Psoas muscle (tissue), 8 donors: ENCODE results near the gene FAXDC2. TPM values are rescaled to one million over a fixed set of nuclear protein-coding genes. Genes with fewer than 3 reads are reported as not detected.

Experiments used
- ATAC-seq, 4 donors: fragments of 200-7000 bp; cut with Tn5 transposase; one replicate each; pipeline ENCODE4 v1.9.1; 2020; ENCODE audit warnings: moderate library complexity in 3 of 4, mild to moderate bottlenecking in 2 of 4
- DNase-seq, 2 donors: peaks; one replicate each; pipeline ENCODE4 v3.0.0-alpha.2; 2020
- H3K27ac ChIP-seq: fragments of 200-600 bp; one replicate; pipeline ENCODE4 v1.8.0; 2022
- H3K27me3 ChIP-seq, 3 donors: fragments of 200-600 bp in 1 of 3; one replicate each; pipeline versions ENCODE4 v1.6.1 to v1.8.0; 2013 to 2022; ENCODE audit warnings: low read length in 2 of 3, mild to moderate bottlenecking in 2 of 3, moderate library complexity in 1 of 3; ENCODE audit not compliant: insufficient read depth in 3 of 3
- H3K36me3 ChIP-seq, 2 donors: fragments of 200-600 bp in 1 of 2; one replicate each; pipeline versions ENCODE4 v1.6.1 to v1.8.0; 2013 to 2022; ENCODE audit warnings: low read depth in 1 of 2, mild to moderate bottlenecking in 1 of 2, moderate library complexity in 1 of 2; ENCODE audit not compliant: insufficient read depth in 1 of 2
- H3K4me1 ChIP-seq: fragments of 200-600 bp; one replicate; pipeline ENCODE4 v1.8.0; 2022
- H3K4me3 ChIP-seq: fragments of 200-600 bp; one replicate; pipeline ENCODE4 v1.8.0; 2022; ENCODE audit warnings: mild to moderate bottlenecking
- H3K9me3 ChIP-seq: fragments of 200-600 bp; one replicate; pipeline ENCODE4 v1.8.0; 2022
- WGBS, 3 donors: extraction: QIAGEN DNeasy Blood & Tissue Kit; methylation state at CpG; one replicate each; pipeline versions ENCODE4 v1.1.6 to v1.1.7; 2013; 5-methylcytosine and 5-hydroxymethylcytosine counted together
- intact Hi-C, 2 donors: fragments of 100-400 bp; cut with DNase I; formaldehyde crosslinking; loops; one replicate each; pipeline versions ENCODE4 v1.11.0 to v1.14.2; 2022
- polyA plus RNA-seq, 3 donors: library from polyadenylated mRNA; stranded (reverse); fragments of 200-250 nt; gene quantifications; one replicate each; pipeline ENCODE4 v1.2.3, GENCODE V29; 2013
- total RNA-seq, 4 donors: library from RNA; stranded (reverse); fragmentation: NEBNext Ultra II Directional in 2 of 4; extraction: Animal tissue kit (Norgen Biotek cat#: 25700) in 2 of 4; gene quantifications; one replicate each; pipeline versions ENCODE4 v1.2.1 to v1.2.4, GENCODE V29; 2021 to 2023
- TF ChIP-seq, protein P1 (sequence below): fragments of 200-600 bp; IDR thresholded peaks from one replicate; pipeline ENCODE4 v1.8.0; 2022; ENCODE audit warnings: antibody characterized with exemption
- donor health status: healthy with polysubstance abuse.
- donor health status: DM: no; HTN: no; CAD: no; lungs with moderate emphysema.
- donor health status: Bipolar disorder and iron deficiency.
- donor health status: healthy.
- donor health status: DM: yes; HTN: yes; CAD: no.
- donor health status: DM: no; HTN: no; CAD: no.
- donor health status: DM: no; HTN: no; CAD: no.
- donor health status: DM: yes; HTN: yes; CAD: no.

Gene FAXDC2
- total and polyA plus RNA-seq, 7 donors, result 1.5 to 11.0 (median 3.1) TPM

DNA sequence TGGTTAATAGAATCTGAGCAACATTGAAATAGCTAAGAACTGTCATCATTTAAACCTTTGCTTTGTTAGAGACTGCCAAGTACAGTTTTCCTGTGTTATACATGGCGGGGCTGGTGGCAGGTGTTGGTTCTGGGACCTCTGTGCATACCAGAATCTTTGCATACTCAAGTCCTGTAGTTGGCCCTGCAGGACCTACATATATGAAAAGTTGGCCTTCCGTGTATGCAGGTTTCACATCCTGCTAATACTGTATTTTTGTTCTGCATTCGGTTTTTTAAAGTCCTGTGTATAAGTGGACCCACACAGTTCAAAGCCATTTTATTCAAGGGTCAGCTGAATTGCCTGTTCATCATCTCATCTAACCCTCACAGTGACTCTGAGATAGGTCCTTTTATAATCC is 58.9 kb downstream of the FAXDC2 start:
- no peaks in the 10 kb centered on the region for H3K9me3 ChIP-seq
- peaks cover 6 to 62% of the 10 kb centered on the region in 2 donors for H3K36me3 ChIP-seq
- no peak for ATAC-seq
- WGBS, 3 donors, result 89 to 93% (median 90%) methylated on average over 3 of the region's 3 CpGs
- peaks cover 15% of the 10 kb centered on the region for H3K4me1 ChIP-seq
- no peaks in the 10 kb centered on the region for H3K27me3 ChIP-seq
- DNase-seq, result no peak
- TF ChIP-seq, protein P1, sequence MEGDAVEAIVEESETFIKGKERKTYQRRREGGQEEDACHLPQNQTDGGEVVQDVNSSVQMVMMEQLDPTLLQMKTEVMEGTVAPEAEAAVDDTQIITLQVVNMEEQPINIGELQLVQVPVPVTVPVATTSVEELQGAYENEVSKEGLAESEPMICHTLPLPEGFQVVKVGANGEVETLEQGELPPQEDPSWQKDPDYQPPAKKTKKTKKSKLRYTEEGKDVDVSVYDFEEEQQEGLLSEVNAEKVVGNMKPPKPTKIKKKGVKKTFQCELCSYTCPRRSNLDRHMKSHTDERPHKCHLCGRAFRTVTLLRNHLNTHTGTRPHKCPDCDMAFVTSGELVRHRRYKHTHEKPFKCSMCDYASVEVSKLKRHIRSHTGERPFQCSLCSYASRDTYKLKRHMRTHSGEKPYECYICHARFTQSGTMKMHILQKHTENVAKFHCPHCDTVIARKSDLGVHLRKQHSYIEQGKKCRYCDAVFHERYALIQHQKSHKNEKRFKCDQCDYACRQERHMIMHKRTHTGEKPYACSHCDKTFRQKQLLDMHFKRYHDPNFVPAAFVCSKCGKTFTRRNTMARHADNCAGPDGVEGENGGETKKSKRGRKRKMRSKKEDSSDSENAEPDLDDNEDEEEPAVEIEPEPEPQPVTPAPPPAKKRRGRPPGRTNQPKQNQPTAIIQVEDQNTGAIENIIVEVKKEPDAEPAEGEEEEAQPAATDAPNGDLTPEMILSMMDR, result no peak
- H3K27ac ChIP-seq, result no peak overlapping the region
- intact Hi-C loops, result no loop called here
- no peak overlapping the region for H3K4me3 ChIP-seq

GRCh38 chr5:154788212-154788611 is 62.2 kb downstream of the FAXDC2 start:
- Histone ChIP-seq H3K9me3 (no peaks in the 10 kb centered on the region), H3K27me3 (no peaks in the 10 kb centered on the region), H3K27ac (peak overlapping the region; percentile 48), H3K36me3 (peaks cover 2 to 32% of the 10 kb centered on the region in 2 donors), H3K4me1 (peaks cover 46% of the 10 kb centered on the region), H3K4me3 (no peak overlapping the region)
- DNase-seq, result no peak
- TF ChIP-seq, protein P1, result no peak
- 32 to 62% (median 38%) methylated on average over 5 of the region's 5 CpGs for WGBS, 3 donors
- peak in 3 of 4 donors; percentile 8 to 38 (median 21) for ATAC-seq
- intact Hi-C loops, result no loop called here

DNA sequence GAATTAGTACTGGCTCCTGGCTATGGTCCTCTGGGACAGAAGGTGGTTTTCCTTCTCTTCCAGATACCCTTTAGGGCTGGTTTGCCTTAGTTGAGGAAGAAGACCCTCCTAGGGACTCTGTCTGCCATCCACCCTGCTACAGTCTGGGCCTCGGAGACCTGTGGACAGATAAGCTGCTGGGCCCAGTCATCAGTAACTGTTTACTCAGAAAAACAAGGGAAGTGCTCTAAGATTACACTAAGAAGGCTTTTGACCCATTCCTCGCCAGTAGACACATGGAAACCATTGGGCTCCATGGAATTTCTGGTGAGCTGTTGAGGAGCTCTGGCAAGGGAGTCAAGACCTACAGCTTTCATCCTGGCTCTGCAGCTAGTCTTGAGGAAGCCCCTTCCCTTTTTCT is 64.0 kb downstream of the FAXDC2 start:
- Histone ChIP-seq H3K4me1 (peaks cover 64% of the 10 kb centered on the region), H3K4me3 (no peak overlapping the region), H3K9me3 (no peaks in the 10 kb centered on the region), H3K36me3 (peaks cover 0 to 14% of the 10 kb centered on the region in 2 donors), H3K27ac (no peak overlapping the region), H3K27me3 (no peaks in the 10 kb centered on the region)
- ATAC-seq (no peak), DNase-seq (no peak)
- intact Hi-C loops, result no loop called here
- TF ChIP-seq, protein P1, result no peak
- 79 to 87% (median 85%) methylated on average over 2 of the region's 2 CpGs for whole genome bisulfite sequencing, 3 donors

GRCh38 chr5:154784856-154785255 is 65.5 kb downstream of the FAXDC2 start:
- WGBS, 3 donors, result 83 to 91% (median 88%) methylated on average over 2 of the region's 2 CpGs
- Histone ChIP-seq H3K9me3 (no peaks in the 10 kb centered on the region), H3K36me3 (no peaks in the 10 kb centered on the region), H3K4me1 (peaks cover 80% of the 10 kb centered on the region), H3K27ac (no peak overlapping the region), H3K27me3 (no peaks in the 10 kb centered on the region), H3K4me3 (no peak overlapping the region)
- intact Hi-C loops, result no loop called here
- no peak for DNase-seq
- no peak for ATAC-seq
- TF ChIP-seq, protein P1, result no peak

DNA sequence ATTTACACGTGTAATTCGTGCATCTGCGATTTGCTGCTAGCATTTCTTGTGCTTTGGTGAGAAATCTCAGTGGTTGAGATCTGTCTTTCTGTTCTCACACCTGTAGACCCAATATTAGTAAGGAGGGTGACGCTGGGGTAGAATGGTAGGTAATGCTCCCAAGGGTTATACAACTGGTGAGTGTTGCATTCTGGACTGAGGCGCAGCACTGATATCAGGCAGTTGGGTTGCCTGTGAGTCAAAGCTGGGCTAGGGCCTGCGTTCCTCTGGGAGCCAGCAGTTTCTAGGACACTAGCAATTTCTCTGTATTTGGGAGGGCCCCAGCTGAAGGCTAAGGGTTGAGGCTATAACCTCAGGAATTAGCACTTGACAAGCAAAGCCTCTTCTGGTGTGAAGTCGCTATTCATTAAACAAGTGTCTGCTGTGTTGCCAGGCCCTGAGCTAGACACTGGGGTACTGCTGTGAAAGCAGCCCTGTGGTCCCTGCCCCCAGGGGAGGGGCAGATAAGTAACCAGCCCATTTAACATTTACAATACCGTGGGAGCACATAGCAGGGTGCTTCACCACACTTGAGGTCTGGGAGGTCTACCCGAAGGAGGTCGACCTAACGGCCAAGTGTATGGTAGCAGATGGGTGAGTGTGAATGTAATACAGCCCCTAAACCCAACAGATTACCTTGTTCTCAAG is 66.5 kb downstream of the FAXDC2 start:
- peak in 1 of 2 donors; percentile 44 for DNase-seq
- 64 to 74% (median 67%) methylated on average over 11 of the region's 11 CpGs for WGBS, 3 donors
- H3K4me1 ChIP-seq, result peaks cover 89% of the 10 kb centered on the region
- intact Hi-C loops, result no loop called here
- peak overlapping the region; percentile 64 for H3K27ac ChIP-seq
- no peak overlapping the region for H3K4me3 ChIP-seq
- ATAC-seq, result no peak
- H3K36me3 ChIP-seq, result no peaks in the 10 kb centered on the region
- TF ChIP-seq, protein P1, result no peak
- H3K9me3 ChIP-seq, result no peaks in the 10 kb centered on the region
- no peaks in the 10 kb centered on the region for H3K27me3 ChIP-seq
